Prostate gland (tissue), 2 donors: Measurements from ENCODE around the gene RBM33. TPM values are rescaled to one million over a fixed set of nuclear protein-coding genes. Genes with fewer than 3 reads are reported as not detected.

ENCODE experiments used
- DNase-seq: peaks from one replicate; pipeline ENCODE4 v3.0.0-alpha.2; 2019; ENCODE audit warnings: low spot score
- H3K27ac ChIP-seq, 2 donors: fragments of 200-600 bp; sonication (generic); 2 replicates each; pipeline ENCODE4 v1.5.1; 2017 to 2019
- H3K27me3 ChIP-seq: fragments of 200-600 bp; sonication (generic); replicated peaks from 2 replicates; pipeline ENCODE4 v1.5.1; 2019; ENCODE audit not compliant: insufficient read depth
- H3K36me3 ChIP-seq, 2 donors: fragments of 200-600 bp; sonication (generic); 1 replicate in 1 of 2; 2 replicates in 1 of 2; pipeline versions ENCODE4 v1.5.1 to v1.8.1; 2017 to 2019
- H3K4me1 ChIP-seq: fragments of 200-600 bp; sonication (generic); replicated peaks from 2 replicates; pipeline ENCODE4 v1.5.1; 2019
- H3K4me3 ChIP-seq, 2 donors: fragments of 200-600 bp; sonication (generic); 2 replicates each; pipeline ENCODE4 v1.5.1; 2017 to 2019
- H3K9me3 ChIP-seq: fragments of 200-600 bp; sonication (generic); 2 replicates; pipeline ENCODE4 v1.5.1; 2017
- CTCF ChIP-seq, 4 experiments: fragments of 200-600 bp in 2 of 4; fragments of 450-650 bp in 2 of 4; sonication (generic) in 2 of 4; IDR thresholded peaks; 1 replicate in 3 of 4; 2 replicates in 1 of 4; pipeline ENCODE4 v1.5.1; 2016 to 2019; ENCODE audit warnings: antibody characterized with exemption in 4 of 4, mild to moderate bottlenecking in 2 of 4, moderate library complexity in 2 of 4
- POLR2A ChIP-seq: fragments of 450-650 bp; IDR thresholded peaks from one replicate; pipeline ENCODE4 v1.6.1; 2016; ENCODE audit warnings: antibody characterized with exemption, mild to moderate bottlenecking
- POLR2AphosphoS5 ChIP-seq: sonication (generic); formaldehyde crosslinking; IDR thresholded peaks from one replicate; pipeline ENCODE4 v1.6.1; 2017; ENCODE audit warnings: antibody characterized with exemption
- WGBS: methylation state at CpG from one replicate; pipeline ENCODE4 v1.1.5; 2018; 5-methylcytosine and 5-hydroxymethylcytosine counted together
- intact Hi-C: fragments of 100-400 bp; cut with DNase I; formaldehyde crosslinking; loops from one replicate; pipeline ENCODE4 v1.14.2; 2022
- total RNA-seq, 2 donors: library from RNA; depleted of rRNA; stranded (reverse); fragments of >200 nt; gene quantifications; one replicate each; pipeline ENCODE4 v1.1.0, GENCODE V29; 2016

The RBM33 gene
- total RNA-seq, 2 donors from 2014 or later, result 33.2 to 82.9 TPM

- TF ChIP-seq CTCF (IDR thresholded peaks at IDR 0.05) (no peak), POLR2A (no peak), POLR2AphosphoS5 (no peak)
- intact Hi-C loops, result no loop called here
These were observed 113.9 kb downstream of the RBM33 start for GRCh38 chr7:155758348-155758747.

GRCh38 chr7:155759740-155760430, 115.4 kb downstream of the RBM33 start:
- H3K4me3 ChIP-seq, result no peak overlapping the region
- no peaks in the 10 kb centered on the region for H3K9me3 ChIP-seq
- 89% methylated on average over 9 of the region's 9 CpGs for WGBS
- H3K4me1 ChIP-seq, result no peaks in the 10 kb centered on the region
- DNase-seq, result no peak
- no peak for TF ChIP-seq POLR2AphosphoS5
- intact Hi-C loops, result loop anchor here (10.0 kb wide), 1 partner anchor 835 kb away; no protein-coding TSS in a partner anchor
- H3K36me3 ChIP-seq, result no peaks in the 10 kb centered on the region
- no peak overlapping the region for H3K27ac ChIP-seq
- H3K27me3 ChIP-seq, result no peaks in the 10 kb centered on the region

More at GRCh38 chr7:155758348-155758747, 113.9 kb downstream of the RBM33 start:
- Histone ChIP-seq H3K4me1 (no peaks in the 10 kb centered on the region), H3K27me3 (no peaks in the 10 kb centered on the region), H3K27ac (no peak overlapping the region), H3K36me3 (no peaks in the 10 kb centered on the region), H3K4me3 (no peak overlapping the region), H3K9me3 (no peaks in the 10 kb centered on the region)
- WGBS, result 93% methylated on average over 10 of the region's 10 CpGs
- no peak for DNase-seq

GRCh38 chr7:155761162-155761561, 116.7 kb downstream of the RBM33 start:
- no peaks in the 10 kb centered on the region for H3K27me3 ChIP-seq
- no peak overlapping the region for H3K4me3 ChIP-seq
- no peaks in the 10 kb centered on the region for H3K36me3 ChIP-seq
- no peaks in the 10 kb centered on the region for H3K9me3 ChIP-seq
- intact Hi-C loops, result loop anchor here (10.0 kb wide), 1 partner anchor 836 kb away; no protein-coding TSS in a partner anchor
- WGBS, result 89% methylated on average over 5 of the region's 5 CpGs
- no peak overlapping the region for H3K27ac ChIP-seq
- DNase-seq, result no peak
- TF ChIP-seq POLR2A (no peak), CTCF (IDR thresholded peaks at IDR 0.05) (no peak), POLR2AphosphoS5 (no peak)
- H3K4me1 ChIP-seq, result no peaks in the 10 kb centered on the region

- DNase-seq, result no peak
- H3K4me1 ChIP-seq, result no peaks in the 10 kb centered on the region
- H3K4me3 ChIP-seq, result no peak overlapping the region
- H3K36me3 ChIP-seq, result no peaks in the 10 kb centered on the region
- H3K27ac ChIP-seq, result no peak overlapping the region
- intact Hi-C loops, result loop anchor here (10.0 kb wide), 1 partner anchor 837 kb away; no protein-coding TSS in a partner anchor
- no peaks in the 10 kb centered on the region for H3K27me3 ChIP-seq
- 94% methylated on average over 4 of the region's 4 CpGs for WGBS
- no peaks in the 10 kb centered on the region for H3K9me3 ChIP-seq
- TF ChIP-seq POLR2AphosphoS5 (no peak), CTCF (IDR thresholded peaks at IDR 0.05) (no peak), POLR2A (no peak)
These were observed 117.6 kb downstream of the RBM33 start for GRCh38 chr7:155762036-155762435.

GRCh38 chr7:155762655-155763054, 118.2 kb downstream of the RBM33 start:
- 60% methylated on average over 10 of the region's 10 CpGs for WGBS
- Histone ChIP-seq H3K9me3 (no peaks in the 10 kb centered on the region), H3K27ac (no peak overlapping the region), H3K4me1 (no peaks in the 10 kb centered on the region), H3K27me3 (no peaks in the 10 kb centered on the region), H3K4me3 (no peak overlapping the region), H3K36me3 (no peaks in the 10 kb centered on the region)
- TF ChIP-seq POLR2AphosphoS5, result no peak
- no peak for TF ChIP-seq CTCF (IDR thresholded peaks at IDR 0.05)
- no peak for TF ChIP-seq POLR2A
- no peak for DNase-seq
- intact Hi-C loops, result loop anchor here (10.0 kb wide), 1 partner anchor 838 kb away; no protein-coding TSS in a partner anchor
